Measurements from ENCODE around the gene SPTBN5. TPM values are rescaled to one million over a fixed set of nuclear protein-coding genes. Genes with fewer than 3 reads are reported as not detected.
A peak's percentile ranks its signal among the peaks of the same experiment; 100 is the strongest.

Gene SPTBN5
- total and polyA plus RNA-seq, 11 donors, result 0.31 to 5.6 (median 1.7) TPM

- TF ChIP-seq CTCF (IDR thresholded peaks at IDR 0.05), result no peak
- no peak for TF ChIP-seq POLR2A (IDR thresholded peaks at IDR 0.05)
- no peak overlapping the region for H3K4me3 ChIP-seq
- WGBS, 4 donors, result 63 to 72% (median 68%) methylated on average over 11 to 12 of the region's 12 CpGs
- H3K36me3 ChIP-seq, result peaks cover 0 to 28% (median 24%) of the 10 kb centered on the region in 9 donors
- H3K27me3 ChIP-seq, result no peaks in the 10 kb centered on the region
- DNase-seq, result no peak
- no peaks in the 10 kb centered on the region for H3K9me3 ChIP-seq
- intact Hi-C loops (cut with DNase I), result loop anchor here in 9 of 10 donors (2.0 to 10.0 kb wide), 7 partner anchors 37 to 335 kb away; partner anchors contain the start of gene TYRO3 (in 7 of the 9)
- no peak overlapping the region for H3K27ac ChIP-seq
- H3K4me1 ChIP-seq, result peaks cover 0 to 28% (median 3%) of the 10 kb centered on the region in 12 donors
- no peak for ATAC-seq
These were observed 84.2 kb downstream of the SPTBN5 start for GRCh38 chr15:41809526-41810220.

- 83 to 93% (median 89%) methylated on average over 2 of the region's 2 CpGs for WGBS, 4 donors
- H3K27ac ChIP-seq, result no peak overlapping the region
- H3K4me1 ChIP-seq, result peaks cover 0 to 28% (median 4%) of the 10 kb centered on the region in 12 donors
- no peak for DNase-seq
- H3K4me3 ChIP-seq, result no peak overlapping the region
- peaks cover 0 to 23% (median 19%) of the 10 kb centered on the region in 9 donors for H3K36me3 ChIP-seq
- H3K9me3 ChIP-seq, result no peaks in the 10 kb centered on the region
- TF ChIP-seq POLR2A (IDR thresholded peaks at IDR 0.05), result no peak
- TF ChIP-seq CTCF (IDR thresholded peaks at IDR 0.05), result no peak
- intact Hi-C loops (cut with DNase I), result no loop called here
- H3K27me3 ChIP-seq, result no peaks in the 10 kb centered on the region
- no peak for ATAC-seq
These were observed 84.7 kb downstream of the SPTBN5 start for GRCh38 chr15:41809121-41809520.

GRCh38 chr15:41806291-41807181 is 87.3 kb downstream of the SPTBN5 start:
- H3K27ac ChIP-seq, result peak overlapping the region in 2 of 12 donors; percentile 0 to 27
- DNase-seq (peak in 2 of 5 donors; percentile 48 to 73), ATAC-seq (peak; percentile 55 to 80 (median 74))
- H3K27me3 ChIP-seq, result no peaks in the 10 kb centered on the region
- no peaks in the 10 kb centered on the region for H3K9me3 ChIP-seq
- peak in 2 of 12 donors; percentile 20 to 30 for TF ChIP-seq CTCF (IDR thresholded peaks at IDR 0.05)
- TF ChIP-seq POLR2A (IDR thresholded peaks at IDR 0.05), result no peak
- peaks cover 0 to 5% (median 0%) of the 10 kb centered on the region in 9 donors for H3K36me3 ChIP-seq
- H3K4me1 ChIP-seq, result peaks cover 0 to 26% (median 4%) of the 10 kb centered on the region in 12 donors
- intact Hi-C loops (cut with DNase I), result loop anchor here in 1 of 10 donors (1.0 kb wide), 1 partner anchor 32 kb away; the partner anchor contains the start of gene MAPKBP1
- WGBS, 4 donors, result 57 to 66% (median 63%) methylated on average over 9 to 10 of the region's 10 CpGs
- no peak overlapping the region for H3K4me3 ChIP-seq

Measured in heart left ventricle (tissue), 16 donors.